ENCODE data around the gene NELFA. TPM values are rescaled to one million over a fixed set of nuclear protein-coding genes. Genes with fewer than 3 reads are reported as not detected.
A peak's percentile ranks its signal among the peaks of the same experiment; 100 is the strongest.

Gene NELFA
- total and polyA plus RNA-seq, 10 of the 15 experiments (the other 5 are each of a cell fraction or from before 2014, with no cell fraction given), result 0.39 to 38.6 (median 16.7) TPM

DNA sequence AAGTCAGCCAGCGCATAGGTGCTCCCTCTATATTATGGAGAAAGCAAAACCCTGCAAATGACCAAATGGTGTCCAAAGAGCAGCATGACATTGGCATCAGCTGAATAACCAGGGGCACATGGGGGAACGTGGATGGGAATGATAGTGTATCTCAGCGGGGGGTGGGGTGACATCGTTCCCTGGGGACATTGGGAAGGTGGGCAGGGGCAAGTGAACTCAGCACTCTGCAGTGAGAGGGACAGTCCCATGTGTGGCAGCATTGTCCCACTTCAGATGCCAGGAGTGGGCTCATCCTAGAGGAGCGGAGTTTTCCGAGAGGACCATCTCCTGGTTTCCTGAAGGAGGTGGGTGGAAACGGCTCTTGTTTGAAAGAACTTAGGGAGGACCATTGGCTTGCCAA, 64.8 kb downstream of the NELFA start:
- no peaks in the 10 kb centered on the region for H3K4me1 ChIP-seq (ENCODE audit: control insufficient read depth, insufficient read depth, low read length)
- TF ChIP-seq POLR2A (IDR thresholded peaks at IDR 0.05; ENCODE audit: low read depth, low read length) (peak; percentile 36), EP300 (IDR thresholded peaks at IDR 0.05; ENCODE audit: borderline replicate concordance in 1 of 2, control insufficient read depth in 1 of 2, low read depth in 2 of 2, low read length in 2 of 2) (no peak)
- ATAC-seq (no peak), DNase-seq (ENCODE audit: low read depth, low spot score) (no peak), FAIRE-seq (no peak)
- POLR2A ChIA-PET, result no interaction called here
- H3K36me3 ChIP-seq (ENCODE audit: control insufficient read depth in 2 of 2, insufficient read depth in 2 of 2, low read length in 1 of 2), result peaks cover 23 to 49% of the 10 kb centered on the region in 2 experiments
- no peak overlapping the region for H3K9ac ChIP-seq (ENCODE audit: control insufficient read depth, insufficient read depth, low read length)
- no peak overlapping the region for H3K4me2 ChIP-seq (ENCODE audit: control insufficient read depth, insufficient read depth)
- SMC1A ChIA-PET (ENCODE audit: uncharacterized antibody, unreplicated experiment), result no interaction called here
- intact Hi-C loops (cut with micrococcal nuclease; ENCODE audit: unreplicated experiment), result no loop called here
- 98% methylated on average over 7 of the region's 7 CpGs for WGBS (ENCODE audit: insufficient coverage, insufficient replicate concordance, low lambda C conversion rate, missing lambda C conversion rate)
- H3K79me2 ChIP-seq (ENCODE audit: control insufficient read depth, insufficient read depth, low read length), result no peaks in the 10 kb centered on the region
- RAD21 ChIA-PET (ENCODE audit: unreplicated experiment), result no interaction called here
- no peaks in the 10 kb centered on the region for H4K20me1 ChIP-seq (ENCODE audit: control insufficient read depth, insufficient read depth)
- CTCF ChIA-PET, result no interaction called here
- no peak overlapping the region for H2AFZ ChIP-seq (ENCODE audit: control insufficient read depth, low read depth, low read length)
- H3K4me3 ChIP-seq, result no peak overlapping the region
- H3K27me3 ChIP-seq (replicated peaks in 1 of 2; ENCODE audit: control insufficient read depth in 2 of 2, insufficient read depth in 2 of 2, low read length in 1 of 2), result no peaks in the 10 kb centered on the region
- in situ Hi-C loops (cut with MboI), result no loop called here
- no peaks in the 10 kb centered on the region for H3K9me3 ChIP-seq (replicated peaks; ENCODE audit: control insufficient read depth, insufficient read depth, low read length)
- BruUV-seq (replicated peaks), result no TSS peak
- H3K27ac ChIP-seq (ENCODE audit: control insufficient read depth, insufficient read depth), result no peak overlapping the region

DNA sequence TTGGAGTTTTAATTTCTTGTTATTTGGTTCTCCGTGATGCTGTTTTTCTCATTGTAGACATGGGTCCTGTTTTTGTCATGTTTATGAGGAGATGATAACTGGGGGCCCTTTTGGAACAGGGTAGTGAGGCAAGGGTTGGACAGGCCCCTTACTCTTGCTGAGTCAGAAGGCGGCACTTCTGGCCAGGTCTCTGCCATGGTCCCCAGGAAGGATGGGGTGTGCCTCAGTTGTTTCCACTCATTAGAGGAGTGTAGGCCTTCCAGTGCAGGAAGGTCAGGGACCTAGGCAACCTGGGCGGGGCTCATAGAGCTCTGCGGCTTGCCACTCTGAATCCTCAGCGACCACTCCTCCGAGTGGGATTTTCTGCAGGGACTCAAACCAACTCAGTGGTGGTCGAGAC, 68.2 kb downstream of the NELFA start:
- CTCF ChIA-PET, result no interaction called here
- DNase-seq (ENCODE audit: low read depth, low spot score) (no peak), FAIRE-seq (no peak), ATAC-seq (no peak)
- no peaks in the 10 kb centered on the region for H3K4me1 ChIP-seq (ENCODE audit: control insufficient read depth, insufficient read depth, low read length)
- POLR2A ChIA-PET, result no interaction called here
- intact Hi-C loops (cut with micrococcal nuclease; ENCODE audit: unreplicated experiment), result no loop called here
- no peak overlapping the region for H3K27ac ChIP-seq (ENCODE audit: control insufficient read depth, insufficient read depth)
- H3K9ac ChIP-seq (ENCODE audit: control insufficient read depth, insufficient read depth, low read length), result no peak overlapping the region
- no peak overlapping the region for H3K4me2 ChIP-seq (ENCODE audit: control insufficient read depth, insufficient read depth)
- TF ChIP-seq RCOR1 (conservative IDR thresholded peaks at IDR 0.05; ENCODE audit: low read depth, low read length), result no peak
- no peak for TF ChIP-seq BCL3 (IDR thresholded peaks at IDR 0.05; ENCODE audit: borderline replicate concordance, insufficient read depth, low read depth, low read length, poor library complexity, severe bottlenecking)
- TF ChIP-seq, protein P1, sequence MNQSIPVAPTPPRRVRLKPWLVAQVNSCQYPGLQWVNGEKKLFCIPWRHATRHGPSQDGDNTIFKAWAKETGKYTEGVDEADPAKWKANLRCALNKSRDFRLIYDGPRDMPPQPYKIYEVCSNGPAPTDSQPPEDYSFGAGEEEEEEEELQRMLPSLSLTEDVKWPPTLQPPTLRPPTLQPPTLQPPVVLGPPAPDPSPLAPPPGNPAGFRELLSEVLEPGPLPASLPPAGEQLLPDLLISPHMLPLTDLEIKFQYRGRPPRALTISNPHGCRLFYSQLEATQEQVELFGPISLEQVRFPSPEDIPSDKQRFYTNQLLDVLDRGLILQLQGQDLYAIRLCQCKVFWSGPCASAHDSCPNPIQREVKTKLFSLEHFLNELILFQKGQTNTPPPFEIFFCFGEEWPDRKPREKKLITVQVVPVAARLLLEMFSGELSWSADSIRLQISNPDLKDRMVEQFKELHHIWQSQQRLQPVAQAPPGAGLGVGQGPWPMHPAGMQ (IDR thresholded peaks at IDR 0.05; ENCODE audit: borderline replicate concordance), result no peak
- TF ChIP-seq BMI1 (IDR thresholded peaks at IDR 0.05; ENCODE audit: borderline replicate concordance), result no peak
- no peak for TF ChIP-seq MYC (IDR thresholded peaks at IDR 0.05; ENCODE audit: insufficient read depth, insufficient read length, insufficient replicate concordance, low read length, severe bottlenecking)
- no peak for TF ChIP-seq BHLHE40 (IDR thresholded peaks at IDR 0.05; ENCODE audit: borderline replicate concordance in 1 of 2, low read depth in 2 of 2, low read length in 1 of 2)
- no peaks in the 10 kb centered on the region for H4K20me1 ChIP-seq (ENCODE audit: control insufficient read depth, insufficient read depth)
- H3K27me3 ChIP-seq (replicated peaks in 1 of 2; ENCODE audit: control insufficient read depth in 2 of 2, insufficient read depth in 2 of 2, low read length in 1 of 2), result no peaks in the 10 kb centered on the region
- WGBS (ENCODE audit: insufficient coverage, insufficient replicate concordance, low lambda C conversion rate, missing lambda C conversion rate), result over 99% methylated on average over 7 of the region's 7 CpGs
- H3K79me2 ChIP-seq (ENCODE audit: control insufficient read depth, insufficient read depth, low read length), result no peaks in the 10 kb centered on the region
- in situ Hi-C loops (cut with MboI), result no loop called here
- peaks cover 23 to 35% of the 10 kb centered on the region in 2 experiments for H3K36me3 ChIP-seq (ENCODE audit: control insufficient read depth in 2 of 2, insufficient read depth in 2 of 2, low read length in 1 of 2)
- RAD21 ChIA-PET (ENCODE audit: unreplicated experiment), result no interaction called here
- no peak overlapping the region for H3K4me3 ChIP-seq
- no peak overlapping the region for H2AFZ ChIP-seq (ENCODE audit: control insufficient read depth, low read depth, low read length)
- SMC1A ChIA-PET (ENCODE audit: uncharacterized antibody, unreplicated experiment), result no interaction called here
- H3K9me3 ChIP-seq (replicated peaks; ENCODE audit: control insufficient read depth, insufficient read depth, low read length), result no peaks in the 10 kb centered on the region
- no TSS peak for BruUV-seq (replicated peaks)

Measured in GM12878 (cell line).